Tibial artery (tissue), 4 donors: ENCODE data around the gene GPATCH4.

Experiments
- DNase-seq, 2 donors: peaks; one replicate each; pipeline ENCODE4 v3.0.0-alpha.2; 2019
- H3K27ac ChIP-seq, 2 donors: fragments of 200-600 bp; sonication (generic) in 1 of 2; 1 replicate in 1 of 2; 2 replicates in 1 of 2; pipeline ENCODE4 v1.5.1; 2018 to 2019; ENCODE audit warnings: mild to moderate bottlenecking in 1 of 2
- H3K27me3 ChIP-seq, 2 donors: fragments of 200-600 bp; sonication (generic) in 1 of 2; one replicate each; pipeline versions ENCODE4 v1.5.1 to v1.6.0; 2016 to 2019
- H3K36me3 ChIP-seq, 3 donors: fragments of 200-600 bp; sonication (generic) in 2 of 3; one replicate each; pipeline ENCODE4 v1.5.1; 2016 to 2019; ENCODE audit warnings: mild to moderate bottlenecking in 2 of 3
- H3K4me1 ChIP-seq, 4 donors: fragments of 200-600 bp; sonication (generic) in 2 of 4; 1 replicate in 3 of 4; 2 replicates in 1 of 4; pipeline ENCODE4 v1.5.1; 2016 to 2019
- H3K4me3 ChIP-seq, 2 donors: fragments of 200-600 bp; sonication (generic) in 1 of 2; 1 replicate in 1 of 2; 2 replicates in 1 of 2; pipeline ENCODE4 v1.5.1; 2018 to 2019; ENCODE audit warnings: mild to moderate bottlenecking in 2 of 2
- H3K9me3 ChIP-seq, 3 donors: fragments of 200-600 bp; sonication (generic) in 1 of 3; one replicate each; pipeline ENCODE4 v1.5.1; 2016 to 2019
- intact Hi-C: fragments of 100-400 bp; cut with DNase I; formaldehyde crosslinking; loops from one replicate; pipeline ENCODE4 v1.15.0; 2023; ENCODE audit warnings: low total_unique reads
- TF ChIP-seq, protein P1 (sequence below), 2 experiments: fragments of 200-600 bp in 1 of 2; fragments of 450-650 bp in 1 of 2; IDR thresholded peaks; one replicate each; pipeline ENCODE4 v1.5.1; 2017 to 2019; ENCODE audit warnings: antibody characterized with exemption in 2 of 2, mild to moderate bottlenecking in 1 of 2, moderate library complexity in 1 of 2

The GPATCH4 gene

DNA sequence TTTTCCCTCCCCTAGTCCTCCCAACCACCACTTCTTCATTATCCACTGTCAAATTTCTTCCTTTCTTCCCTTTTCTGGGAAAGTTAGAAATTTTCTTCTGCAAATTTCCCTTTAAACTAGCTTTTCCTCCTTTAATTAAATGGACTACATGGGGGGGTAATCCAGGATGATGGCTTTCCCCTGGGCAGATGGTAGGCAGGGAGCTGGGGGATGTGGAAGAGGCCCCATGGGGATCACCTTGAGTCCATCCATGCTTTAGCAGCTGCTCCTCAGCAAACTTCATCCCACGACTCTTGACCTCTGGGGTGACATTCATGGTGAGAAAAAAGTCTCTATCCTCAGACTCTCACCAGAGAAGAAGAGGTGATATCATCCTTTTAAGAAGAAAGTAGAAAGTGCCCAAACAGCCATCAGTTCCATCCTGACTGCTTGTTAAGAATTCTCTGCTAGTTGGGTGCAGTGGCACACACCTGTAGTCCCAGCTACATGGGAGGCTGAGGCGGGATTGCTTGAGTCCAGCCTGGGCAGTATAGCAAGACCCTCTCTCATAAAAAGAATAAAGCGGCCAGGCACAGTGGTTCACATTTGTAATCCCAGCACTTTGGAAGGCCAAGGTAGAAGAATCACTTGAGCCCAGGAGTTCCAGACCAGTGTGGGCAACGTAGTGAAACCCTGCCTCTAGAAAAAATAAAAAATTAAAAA lies 2.4 kb downstream of the GPATCH4 start:
- peaks cover 11 to 53% (median 34%) of the 10 kb centered on the region in 3 donors for H3K36me3 ChIP-seq

GRCh38 chr1:156598125-156598524 lies 3.2 kb downstream of the GPATCH4 start:
- no peak overlapping the region for H3K4me3 ChIP-seq
- H3K9me3 ChIP-seq = no peaks in the 10 kb centered on the region
- intact Hi-C loops = no loop called here
- no peaks in the 10 kb centered on the region for H3K27me3 ChIP-seq
- peaks cover 0 to 17% (median 16%) of the 10 kb centered on the region in 4 donors for H3K4me1 ChIP-seq
- peaks cover 11 to 60% (median 39%) of the 10 kb centered on the region in 3 donors for H3K36me3 ChIP-seq
- H3K27ac ChIP-seq = no peak overlapping the region
- no peak for DNase-seq
- TF ChIP-seq, protein P1, sequence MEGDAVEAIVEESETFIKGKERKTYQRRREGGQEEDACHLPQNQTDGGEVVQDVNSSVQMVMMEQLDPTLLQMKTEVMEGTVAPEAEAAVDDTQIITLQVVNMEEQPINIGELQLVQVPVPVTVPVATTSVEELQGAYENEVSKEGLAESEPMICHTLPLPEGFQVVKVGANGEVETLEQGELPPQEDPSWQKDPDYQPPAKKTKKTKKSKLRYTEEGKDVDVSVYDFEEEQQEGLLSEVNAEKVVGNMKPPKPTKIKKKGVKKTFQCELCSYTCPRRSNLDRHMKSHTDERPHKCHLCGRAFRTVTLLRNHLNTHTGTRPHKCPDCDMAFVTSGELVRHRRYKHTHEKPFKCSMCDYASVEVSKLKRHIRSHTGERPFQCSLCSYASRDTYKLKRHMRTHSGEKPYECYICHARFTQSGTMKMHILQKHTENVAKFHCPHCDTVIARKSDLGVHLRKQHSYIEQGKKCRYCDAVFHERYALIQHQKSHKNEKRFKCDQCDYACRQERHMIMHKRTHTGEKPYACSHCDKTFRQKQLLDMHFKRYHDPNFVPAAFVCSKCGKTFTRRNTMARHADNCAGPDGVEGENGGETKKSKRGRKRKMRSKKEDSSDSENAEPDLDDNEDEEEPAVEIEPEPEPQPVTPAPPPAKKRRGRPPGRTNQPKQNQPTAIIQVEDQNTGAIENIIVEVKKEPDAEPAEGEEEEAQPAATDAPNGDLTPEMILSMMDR (IDR thresholded peaks at IDR 0.05) = no peak

More for the DNA sequence above, 2.4 kb downstream of the GPATCH4 start:
- Histone ChIP-seq H3K27me3 (no peaks in the 10 kb centered on the region), H3K4me3 (no peak overlapping the region), H3K9me3 (no peaks in the 10 kb centered on the region), H3K27ac (no peak overlapping the region), H3K4me1 (peaks cover 0 to 15% (median 15%) of the 10 kb centered on the region in 4 donors)
- TF ChIP-seq, protein P1 (IDR thresholded peaks at IDR 0.05) = no peak
- peak in 1 of 2 donors; percentile 0 for DNase-seq
- intact Hi-C loops = no loop called here

DNA sequence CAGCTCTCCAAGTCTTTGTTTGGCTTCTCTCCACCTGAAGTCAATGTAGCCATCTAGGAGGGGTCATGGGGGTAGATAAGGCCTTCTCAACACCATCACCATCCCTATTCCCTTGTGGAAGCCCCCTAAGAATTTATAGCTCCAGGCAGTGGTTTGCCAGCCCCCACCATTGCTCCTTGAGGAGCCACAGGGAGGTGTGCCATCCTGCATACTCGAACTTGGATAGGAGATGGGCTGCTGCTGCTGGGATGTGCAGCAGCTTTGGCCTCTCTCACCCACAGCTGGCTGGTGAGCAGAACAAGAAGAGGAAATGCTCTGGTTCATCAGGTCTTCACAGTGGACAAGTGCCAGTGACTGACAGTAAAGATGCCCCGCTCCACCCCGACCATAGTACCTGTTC lies 4.9 kb downstream of the GPATCH4 start:
- H3K4me3 ChIP-seq = no peak overlapping the region
- H3K36me3 ChIP-seq = peaks cover 11 to 65% (median 40%) of the 10 kb centered on the region in 3 donors
- no peaks in the 10 kb centered on the region for H3K9me3 ChIP-seq
- TF ChIP-seq, protein P1 (IDR thresholded peaks at IDR 0.05) = no peak
- no peak overlapping the region for H3K27ac ChIP-seq
- peaks cover 0 to 23% (median 19%) of the 10 kb centered on the region in 4 donors for H3K4me1 ChIP-seq
- intact Hi-C loops = no loop called here
- no peak for DNase-seq
- H3K27me3 ChIP-seq = no peaks in the 10 kb centered on the region

DNA sequence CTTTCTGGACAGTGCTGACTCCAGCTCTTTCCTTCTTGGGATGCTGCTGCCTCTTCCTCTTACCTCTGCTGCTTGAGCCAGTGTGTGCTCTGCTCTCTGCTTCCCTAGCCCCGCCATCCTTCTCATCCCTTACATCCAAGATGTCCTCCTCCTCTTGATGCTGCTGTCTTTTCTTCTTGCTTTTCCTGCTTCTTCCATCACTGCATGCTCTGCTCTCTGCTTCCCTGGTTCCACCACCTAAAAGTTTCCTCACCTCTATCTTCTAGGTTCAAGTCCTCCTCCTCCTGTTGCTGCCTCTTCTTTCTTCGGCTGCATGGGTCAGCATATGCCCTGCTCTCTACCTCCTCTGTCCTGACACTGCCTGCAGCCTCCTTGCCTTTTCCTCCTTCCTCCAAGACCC lies 6.3 kb downstream of the GPATCH4 start:
- H3K9me3 ChIP-seq = no peaks in the 10 kb centered on the region
- peaks cover 0 to 19% (median 12%) of the 10 kb centered on the region in 4 donors for H3K4me1 ChIP-seq
- TF ChIP-seq, protein P1 (IDR thresholded peaks at IDR 0.05) = no peak
- no peaks in the 10 kb centered on the region for H3K27me3 ChIP-seq
- H3K4me3 ChIP-seq = no peak overlapping the region
- H3K27ac ChIP-seq = no peak overlapping the region
- intact Hi-C loops = no loop called here
- no peak for DNase-seq
- peaks cover 11 to 65% (median 40%) of the 10 kb centered on the region in 3 donors for H3K36me3 ChIP-seq

- Histone ChIP-seq H3K4me3 (no peak overlapping the region), H3K27me3 (no peaks in the 10 kb centered on the region), H3K4me1 (peaks cover 0 to 19% (median 12%) of the 10 kb centered on the region in 4 donors), H3K36me3 (peaks cover 11 to 65% (median 40%) of the 10 kb centered on the region in 3 donors), H3K9me3 (no peaks in the 10 kb centered on the region), H3K27ac (no peak overlapping the region)
- TF ChIP-seq, protein P1 (IDR thresholded peaks at IDR 0.05) = no peak
- no peak for DNase-seq
- intact Hi-C loops = loop anchor here (5.0 kb wide), 1 partner anchor 97 kb away; no protein-coding TSS in a partner anchor
Observed at GRCh38 chr1:156594190-156594589, 7.1 kb downstream of the GPATCH4 start.
